ENCODE results near the gene C1QL1. TPM values are rescaled to one million over a fixed set of nuclear protein-coding genes. Genes with fewer than 3 reads are reported as not detected.

C1QL1 gene
- 0.45 and 0.52 TPM in 2 replicates for total RNA-seq

DNA sequence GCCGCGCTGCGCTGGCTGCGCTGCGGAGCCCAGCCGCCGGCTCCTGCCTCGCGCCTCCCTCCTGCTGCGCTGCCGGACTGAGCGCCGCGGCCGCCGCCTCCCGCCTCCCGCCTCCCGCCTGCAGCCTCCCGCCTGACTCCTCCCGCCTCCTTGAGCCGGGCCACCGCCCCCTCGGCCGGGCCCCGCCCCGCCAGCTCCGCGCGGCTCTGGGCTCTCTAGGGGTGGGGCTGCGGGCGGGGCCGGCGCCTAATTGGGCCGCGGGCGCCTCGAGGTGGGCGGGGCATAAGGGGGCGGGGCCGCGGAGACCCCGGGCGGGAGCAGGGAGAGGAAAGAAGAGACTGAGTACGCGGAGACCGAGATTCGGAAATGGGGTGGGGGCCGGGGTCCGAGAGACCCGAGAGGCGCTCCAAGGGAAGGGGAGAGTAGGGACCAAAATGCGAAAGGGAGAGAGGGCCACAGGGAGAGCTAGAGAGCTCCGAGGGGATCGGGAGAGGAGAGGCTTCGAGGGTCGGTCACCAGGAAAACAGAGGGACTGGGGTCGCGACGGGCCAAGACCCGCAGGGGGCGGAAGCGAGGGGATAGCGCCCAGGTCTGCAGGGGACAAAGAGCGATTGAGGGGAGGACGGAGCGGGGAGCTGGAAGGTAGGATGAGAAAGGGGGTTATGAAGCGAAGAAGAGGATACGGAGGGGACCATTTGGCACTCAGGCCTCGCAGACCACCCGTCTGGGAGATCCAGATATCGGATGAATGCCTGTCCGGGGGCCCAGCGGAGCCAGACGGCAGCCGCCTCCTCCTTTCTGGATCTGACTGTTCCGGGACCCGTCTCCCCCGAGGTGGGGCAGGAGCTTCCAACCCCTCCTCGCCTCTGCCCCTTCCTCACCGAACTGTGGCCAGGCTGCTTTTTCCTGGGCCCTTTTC, at the start of gene C1QL1:
Gene C1QL1 (minus strand): TSS at position 79 of the 919 bp plus-strand sequence. CDS start 255 bp downstream, outside the sequence.
- intact Hi-C loops (cut with micrococcal nuclease) = loop anchor here (1.0 to 5.0 kb wide), 6 partner anchors 21 to 193 kb away; partner anchors contain the start of genes DCAKD, EFTUD2, KIF18B and PLCD3

DNA sequence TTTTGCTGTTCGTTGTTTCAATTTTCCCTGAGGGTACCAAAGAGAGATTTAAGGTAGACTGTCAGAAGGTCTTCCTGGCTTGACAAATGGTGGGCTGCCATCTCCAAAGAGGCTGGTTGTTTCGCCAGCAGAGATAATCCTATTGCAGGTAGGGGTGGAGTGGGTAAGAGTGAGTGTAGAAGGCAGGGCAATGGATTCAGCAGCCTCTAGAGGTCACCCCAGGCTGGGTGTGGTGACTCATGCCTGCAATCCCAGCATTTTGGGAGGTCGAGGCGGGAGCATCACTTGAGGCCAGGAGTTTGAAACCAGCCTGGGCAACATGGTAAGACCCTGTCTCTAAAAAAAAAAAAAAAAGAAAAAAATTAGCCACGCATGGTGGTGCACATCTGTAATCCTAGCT, 48.7 kb upstream of the C1QL1 start:
- intact Hi-C loops (cut with micrococcal nuclease) = no loop called here

DNA sequence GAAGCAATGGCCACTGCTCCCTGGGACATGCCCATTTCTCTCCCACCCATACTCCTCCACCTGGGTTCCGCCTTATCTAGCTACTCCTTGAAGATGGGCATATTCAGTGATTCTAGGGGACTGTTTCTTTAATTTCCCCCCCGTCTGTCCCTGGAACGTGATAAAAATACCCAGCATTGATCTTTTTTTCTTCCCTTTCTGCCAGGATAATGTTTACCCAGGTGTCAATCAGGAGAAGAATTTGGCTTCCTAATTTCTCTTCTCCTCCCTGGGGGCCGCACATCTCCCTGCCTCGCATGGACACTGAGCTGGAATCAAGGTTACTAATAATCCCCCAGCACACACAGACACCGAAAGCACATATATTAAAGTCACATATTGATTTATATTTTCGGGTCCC, 48.1 kb upstream of the C1QL1 start:
- intact Hi-C loops (cut with micrococcal nuclease) = no loop called here

DNA sequence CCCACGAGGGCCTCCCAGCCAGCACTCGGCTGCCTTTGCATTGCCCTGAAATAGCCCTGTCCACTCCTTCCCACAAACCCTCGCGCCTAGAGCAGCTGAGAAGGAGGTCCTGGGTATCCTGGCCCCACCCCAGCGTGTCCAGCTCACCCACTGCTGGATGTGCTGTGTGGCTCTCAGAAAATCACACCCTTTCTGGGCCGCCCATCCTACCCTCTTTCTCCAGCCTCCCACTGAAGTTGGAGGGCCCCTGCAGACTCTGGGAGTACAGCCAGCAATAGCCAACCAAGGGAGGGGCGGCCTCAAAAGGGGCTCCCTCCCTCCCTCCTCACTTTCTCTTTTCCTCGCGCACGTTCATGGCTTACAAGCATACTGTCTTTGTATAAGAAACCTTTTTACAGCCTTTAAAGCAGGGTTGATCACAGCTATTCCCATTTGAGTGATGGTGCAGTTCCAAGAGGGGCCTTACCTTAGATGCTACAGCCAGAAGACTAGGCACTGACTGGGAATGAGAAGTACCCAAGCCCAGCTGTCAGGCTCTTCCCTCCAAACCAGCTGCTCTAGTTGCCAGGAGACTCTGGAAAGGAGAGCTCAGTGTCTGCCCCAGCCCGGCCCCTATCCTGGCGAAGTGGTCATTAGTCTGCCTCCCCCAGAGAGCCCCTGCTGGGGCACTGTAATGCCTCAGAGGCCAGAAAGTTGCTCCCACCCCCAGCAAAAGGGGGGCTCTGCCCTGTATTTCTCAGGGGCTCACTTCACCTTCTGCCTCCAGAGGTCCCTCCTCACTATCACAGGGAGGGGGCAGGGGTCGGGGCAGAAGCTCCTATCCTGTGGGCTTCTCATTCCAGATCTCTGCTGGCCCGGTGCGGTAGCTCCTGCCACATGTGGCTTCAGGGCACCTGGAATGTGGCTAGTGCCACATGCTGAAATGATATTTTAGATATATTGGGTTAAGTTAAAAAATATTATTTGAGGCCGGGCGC, 45.2 kb upstream of the C1QL1 start:
- intact Hi-C loops (cut with micrococcal nuclease) = no loop called here

DNA sequence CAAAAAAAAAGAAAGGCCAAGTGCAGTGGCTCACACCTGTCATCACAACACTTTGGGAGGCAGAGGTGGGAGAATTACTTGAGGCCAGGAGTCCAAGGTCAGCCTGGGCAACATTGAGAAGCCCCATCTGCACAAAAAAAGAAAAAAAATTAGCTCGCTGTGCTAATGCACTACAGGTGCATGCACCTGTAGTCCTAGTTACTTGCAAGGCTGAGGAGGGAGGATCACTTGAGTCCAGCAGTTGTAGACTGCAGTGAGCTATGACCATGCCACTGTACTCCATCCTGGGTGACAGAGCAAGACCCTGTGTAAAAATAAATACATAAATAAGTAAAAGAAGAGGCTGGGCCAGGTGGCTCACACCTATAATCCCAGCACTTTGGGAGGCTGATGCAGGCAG, 43.7 kb upstream of the C1QL1 start:
- intact Hi-C loops (cut with micrococcal nuclease) = no loop called here

DNA sequence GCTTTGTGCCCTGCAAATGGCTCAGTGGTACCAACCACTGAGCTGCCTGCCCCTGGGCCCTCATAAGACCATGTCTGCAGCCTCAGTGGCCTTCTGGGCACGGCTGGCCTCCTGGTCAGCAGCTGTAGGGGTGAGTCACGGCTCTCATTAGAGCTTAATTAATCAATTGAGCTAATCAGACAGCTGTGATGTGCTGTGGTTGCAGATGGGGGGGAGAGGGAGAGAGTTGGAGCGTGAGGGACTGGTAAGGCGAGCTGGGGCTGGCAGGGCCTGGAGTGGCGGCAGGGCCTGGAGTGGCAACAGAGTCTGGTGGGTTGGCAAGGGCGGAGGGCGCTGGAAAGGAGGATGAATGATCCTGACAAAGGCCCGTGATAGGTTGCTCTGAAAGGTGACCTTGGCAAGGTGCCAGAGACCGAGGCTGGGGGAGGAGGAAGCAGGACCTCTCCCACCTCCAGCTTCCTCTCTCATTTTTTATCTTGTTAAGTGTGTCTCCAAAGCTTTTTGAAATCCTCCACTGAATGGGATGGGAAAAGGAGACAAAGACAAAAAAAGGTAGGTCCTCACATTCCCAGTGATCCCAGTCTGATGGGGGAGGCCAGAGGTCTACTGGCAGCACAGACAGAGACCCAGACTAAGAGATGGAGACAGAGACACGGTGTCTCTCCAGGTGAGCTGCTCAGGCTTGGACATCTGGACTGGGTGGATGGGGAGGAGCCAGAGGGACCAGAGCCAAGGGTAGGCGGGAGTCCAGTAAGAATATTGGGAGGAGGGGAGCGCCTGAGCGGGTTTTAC, 41.8 kb upstream of the C1QL1 start:
- intact Hi-C loops (cut with micrococcal nuclease) = no loop called here

DNA sequence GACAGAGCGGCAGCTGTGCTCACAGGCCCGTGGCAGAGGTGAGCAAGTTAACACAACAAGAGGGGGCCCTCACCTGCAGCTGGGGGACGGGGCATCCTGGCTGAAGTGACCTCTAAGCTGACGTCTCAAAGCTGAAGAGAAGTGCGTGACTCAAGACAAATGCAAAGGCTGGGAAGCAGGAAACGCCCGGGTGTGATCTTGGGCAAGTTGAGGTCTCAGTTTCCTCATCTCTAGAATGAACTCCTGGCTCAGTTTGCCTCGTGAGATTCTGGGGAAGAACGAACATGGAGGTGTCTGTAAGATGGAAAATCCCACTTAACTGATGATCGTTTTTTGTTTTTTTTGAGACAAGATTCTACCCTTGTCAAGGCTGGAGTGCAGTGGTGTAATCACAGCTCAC, 40.1 kb upstream of the C1QL1 start:
- intact Hi-C loops (cut with micrococcal nuclease) = no loop called here

DNA sequence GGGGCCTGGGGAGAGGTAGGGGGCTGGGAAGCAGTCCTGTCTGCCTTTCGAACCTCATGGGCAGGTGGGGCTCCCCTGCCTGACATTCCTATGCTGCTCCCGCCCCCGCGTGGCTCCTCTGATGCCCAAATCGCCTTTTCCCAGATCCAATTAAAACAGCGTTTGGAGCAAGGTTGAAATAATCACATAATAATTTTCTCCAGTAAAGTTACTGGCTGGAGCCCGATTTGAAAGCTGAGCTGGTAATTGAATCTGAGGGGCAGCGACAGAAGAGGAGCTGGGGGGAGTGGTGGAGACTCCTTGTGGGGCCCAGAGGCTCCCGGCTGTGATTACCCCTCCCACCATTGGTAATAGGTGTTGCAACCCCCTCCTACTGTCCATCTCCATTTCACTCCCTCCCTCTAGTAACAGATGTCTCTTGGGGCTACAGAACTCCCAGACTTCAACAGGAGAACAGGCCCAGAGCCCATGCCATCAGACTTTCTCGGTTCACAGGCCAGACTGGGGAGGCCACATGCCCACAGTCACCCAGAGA, 38.9 kb upstream of the C1QL1 start:
- intact Hi-C loops (cut with micrococcal nuclease) = no loop called here

DNA sequence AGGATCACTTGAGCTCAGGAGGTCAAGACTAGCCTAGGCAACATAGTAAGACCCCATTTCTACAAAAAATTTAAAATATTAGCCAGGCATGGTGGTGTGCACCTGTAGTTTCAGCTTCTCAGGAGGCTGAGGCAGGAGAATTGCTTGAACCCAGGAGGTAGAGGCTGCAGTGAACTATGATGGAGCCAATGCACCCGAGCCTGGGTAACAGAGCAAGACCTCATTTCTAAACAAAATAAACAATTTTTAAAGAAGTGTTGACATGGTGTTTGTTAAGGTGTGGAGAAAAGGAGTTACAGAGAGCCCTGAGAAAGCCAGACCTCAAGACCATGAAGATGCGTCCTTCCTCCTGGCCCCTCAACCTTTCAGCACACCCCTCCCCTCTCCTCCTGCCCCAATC, 37.6 kb upstream of the C1QL1 start:
- intact Hi-C loops (cut with micrococcal nuclease) = no loop called here

DNA sequence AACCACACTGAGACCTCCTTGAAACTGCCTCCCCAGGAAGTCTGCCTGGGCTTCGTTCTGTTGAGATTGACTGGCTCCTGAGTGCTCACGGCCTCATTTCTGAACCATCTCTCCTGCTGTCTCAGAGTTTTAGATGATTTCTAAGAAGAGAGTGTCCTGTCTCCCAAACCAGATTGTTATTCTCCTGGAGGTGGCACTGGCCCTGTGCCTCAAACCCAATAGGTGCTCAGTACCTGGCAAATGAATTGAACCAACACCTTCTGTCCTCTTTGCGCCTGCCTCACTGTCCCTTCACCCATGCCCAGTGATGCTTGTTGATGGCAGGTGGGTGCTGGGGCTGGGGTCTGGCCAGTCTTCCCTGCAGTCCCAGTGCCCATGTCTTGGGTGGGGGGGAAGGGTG, 36.3 kb upstream of the C1QL1 start:
- intact Hi-C loops (cut with micrococcal nuclease) = no loop called here

DNA sequence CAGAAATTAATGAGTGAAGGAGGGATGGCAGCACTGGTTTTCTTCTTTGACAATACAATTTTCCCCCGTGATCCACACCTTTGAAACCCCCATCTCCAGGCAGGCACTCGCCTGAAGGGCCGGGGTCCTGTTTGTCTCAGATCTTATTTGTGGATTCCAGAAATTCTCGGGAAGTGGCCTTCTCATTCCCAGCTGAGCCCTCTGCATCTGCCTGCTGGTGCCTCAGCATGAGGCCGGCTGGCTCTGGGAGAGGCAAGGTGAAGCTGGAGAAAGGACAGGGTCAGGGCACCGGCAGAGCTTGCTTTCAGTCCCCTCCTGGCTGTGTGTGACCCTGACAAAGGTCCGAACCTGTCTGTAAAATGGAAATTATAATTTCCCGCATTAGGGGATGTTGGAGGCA, 35.8 kb upstream of the C1QL1 start:
- intact Hi-C loops (cut with micrococcal nuclease) = no loop called here

DNA sequence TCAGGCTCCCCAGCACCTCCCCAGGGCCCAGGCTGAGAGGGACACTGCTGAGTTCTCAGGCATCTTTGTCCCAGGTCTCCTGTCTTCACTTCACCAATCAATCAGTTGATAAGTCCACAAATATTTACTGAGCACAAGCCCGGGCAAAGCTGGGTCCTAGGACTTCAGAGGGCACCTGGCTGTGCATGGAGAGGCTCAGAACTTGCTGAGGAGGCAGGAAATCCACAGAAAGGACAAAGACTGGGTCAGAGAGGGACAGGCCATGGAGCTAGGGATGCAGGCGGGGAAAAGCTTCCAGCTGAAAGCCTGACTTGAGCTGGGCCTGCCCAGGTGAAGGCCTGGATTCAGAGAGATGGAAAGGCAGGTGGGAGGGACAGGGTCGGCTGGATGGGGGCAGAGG, 33.2 kb upstream of the C1QL1 start:
- intact Hi-C loops (cut with micrococcal nuclease) = no loop called here

DNA sequence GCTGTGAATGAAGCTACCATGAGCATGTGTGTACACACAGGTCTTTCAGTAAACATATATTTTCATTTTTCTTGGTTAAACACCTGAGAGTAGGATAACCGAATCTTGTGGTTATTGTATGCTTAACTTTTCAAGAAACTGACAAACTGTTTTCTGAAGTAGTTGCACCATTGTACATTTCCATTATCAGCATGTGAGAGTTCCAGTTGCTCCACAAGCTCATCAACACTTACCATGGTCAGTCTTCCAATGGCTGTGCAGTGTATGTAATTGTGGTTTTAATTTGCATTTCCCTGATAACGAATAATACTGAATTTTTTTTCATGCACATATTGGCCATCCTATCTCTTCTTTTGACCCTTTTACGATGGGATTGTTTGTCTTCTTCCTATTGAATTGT, 31.3 kb upstream of the C1QL1 start:
- intact Hi-C loops (cut with micrococcal nuclease) = no loop called here

DNA sequence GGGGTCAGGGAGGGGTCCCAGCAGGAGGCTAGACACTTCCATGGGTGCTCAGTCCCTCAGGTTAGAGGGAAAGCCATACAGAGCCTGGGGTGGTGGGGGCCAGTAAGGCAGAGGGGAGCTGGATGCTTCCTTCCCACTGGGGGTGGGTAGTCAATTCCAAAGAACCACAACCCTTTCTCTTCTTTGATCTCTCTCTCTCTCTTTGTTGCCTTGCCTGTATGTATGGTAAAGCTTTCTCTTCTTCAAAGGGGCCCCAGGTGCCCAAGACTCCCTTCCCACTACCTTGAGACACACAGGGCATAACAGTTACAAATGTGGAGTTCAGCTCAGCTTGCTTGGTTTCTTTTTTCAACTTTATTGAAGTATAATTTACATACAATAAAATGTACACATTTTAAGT, 30.5 kb upstream of the C1QL1 start:
- intact Hi-C loops (cut with micrococcal nuclease) = no loop called here

DNA sequence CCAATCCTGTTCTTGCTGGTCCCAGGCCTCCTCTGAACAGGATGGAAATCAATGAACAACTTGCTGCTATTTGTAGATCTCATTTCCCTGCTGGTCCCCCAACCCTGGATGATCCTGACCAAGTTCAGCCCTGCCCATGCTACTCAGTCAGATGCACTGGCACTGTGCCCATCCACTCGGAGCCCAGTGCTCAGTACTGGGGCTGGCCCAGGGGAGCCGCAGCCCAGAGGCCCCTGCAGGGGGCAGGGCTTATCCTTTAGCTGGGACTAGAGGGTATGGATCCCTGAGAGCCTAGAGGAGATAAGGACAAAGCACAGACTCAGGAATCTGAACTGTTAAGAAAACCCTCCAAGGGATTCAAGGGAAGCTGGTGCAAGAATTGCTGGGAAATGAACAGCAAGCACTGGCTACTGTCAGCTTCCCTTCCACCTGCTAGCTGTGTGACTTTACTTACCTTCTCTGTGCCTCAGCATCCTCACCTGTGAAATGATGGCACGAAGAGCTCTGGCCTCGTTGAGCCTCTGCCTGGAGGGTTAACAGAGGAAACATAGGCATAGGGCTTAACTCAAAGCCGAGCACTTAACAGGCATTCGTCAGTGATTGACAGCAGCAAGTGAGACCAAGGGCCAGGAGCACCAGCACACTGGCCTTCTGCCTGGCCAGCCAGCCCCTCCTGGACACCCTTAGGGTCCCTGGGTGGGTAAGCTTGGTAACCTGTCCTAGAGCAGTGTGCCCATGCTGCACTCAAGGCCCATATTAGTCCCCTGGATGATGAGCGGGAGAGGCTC, 29.8 kb upstream of the C1QL1 start:
- intact Hi-C loops (cut with micrococcal nuclease) = no loop called here

DNA sequence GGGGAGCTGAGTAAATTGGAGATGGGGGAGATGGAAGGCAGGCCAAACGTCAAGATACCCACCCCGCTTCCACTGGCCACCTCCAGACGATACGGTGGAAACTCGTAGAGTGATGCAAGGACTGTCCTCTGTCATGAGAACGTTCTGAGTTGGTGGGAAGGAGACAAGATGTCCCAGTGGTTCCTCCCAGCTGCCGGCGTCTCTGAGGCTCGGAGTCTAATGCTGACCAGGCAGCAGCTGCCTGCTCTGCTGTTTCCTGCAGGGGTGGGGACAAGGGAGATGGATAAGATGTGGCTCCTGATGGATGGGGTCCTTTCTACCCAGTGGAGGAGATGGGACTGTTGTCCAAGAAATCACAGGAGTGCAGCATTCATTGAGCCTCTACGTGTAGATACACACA, 28.2 kb upstream of the C1QL1 start:
- intact Hi-C loops (cut with micrococcal nuclease) = no loop called here

DNA sequence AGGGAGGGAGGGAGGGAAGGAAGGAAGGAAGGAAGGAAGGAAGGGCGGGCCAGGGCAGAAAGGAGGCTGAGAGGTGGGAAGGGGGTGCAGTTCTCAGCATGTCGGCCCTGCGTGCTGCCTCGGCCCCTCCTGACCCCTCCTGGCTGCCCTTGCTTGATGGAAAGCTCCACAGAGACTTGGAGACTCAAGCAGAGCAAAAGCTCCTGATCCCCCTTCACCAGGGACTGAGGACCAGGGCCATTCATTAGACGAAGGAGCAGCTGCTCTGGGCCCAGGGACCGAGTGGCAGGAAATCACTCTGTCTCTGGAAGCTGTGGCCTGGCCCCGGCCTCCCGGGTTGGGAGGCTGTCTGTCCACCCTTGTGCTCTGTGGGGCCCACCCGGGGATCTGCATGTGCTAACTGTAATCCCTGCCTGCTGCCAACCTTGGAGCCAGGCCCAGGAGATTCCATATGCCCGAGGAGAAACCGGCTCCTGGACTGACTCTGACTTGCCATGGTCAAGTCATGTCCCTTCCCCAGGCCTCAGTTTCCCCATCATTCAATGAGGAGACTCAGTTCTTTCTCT, 27.4 kb upstream of the C1QL1 start:
- intact Hi-C loops (cut with micrococcal nuclease) = no loop called here

DNA sequence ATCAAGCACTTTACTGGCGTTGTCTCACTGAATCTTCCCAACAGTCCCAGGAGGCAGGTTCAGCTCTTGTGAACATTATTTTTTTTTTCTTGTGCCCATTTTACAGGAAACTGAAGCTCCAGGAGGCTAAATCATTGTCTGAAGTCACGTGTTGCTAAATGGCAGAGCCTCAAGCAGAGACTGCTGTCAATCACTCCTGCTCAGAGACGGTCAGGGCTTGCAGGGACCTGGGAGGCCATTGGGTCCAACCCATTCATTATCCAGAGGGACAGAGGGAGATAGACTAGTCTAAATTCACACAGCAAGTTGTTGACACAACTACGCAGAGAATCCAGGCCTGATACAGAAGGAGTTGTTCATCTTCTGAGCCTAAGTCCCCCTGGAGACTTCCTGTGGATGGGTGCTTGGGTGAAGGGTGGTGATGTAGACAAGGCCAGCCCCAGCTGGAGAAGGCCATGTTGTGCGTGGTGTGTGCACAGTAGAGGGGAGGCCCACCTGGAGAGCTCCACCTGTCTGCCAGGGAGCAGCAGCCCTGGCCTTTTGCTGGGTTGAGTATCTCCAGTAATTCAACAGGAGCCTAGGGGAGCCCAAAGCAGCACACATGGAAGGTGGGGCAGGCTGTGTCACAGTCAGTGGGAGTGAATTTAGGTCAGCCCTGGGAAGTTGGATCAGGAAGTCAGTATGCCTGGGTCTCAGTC, 24.3 kb upstream of the C1QL1 start:
- intact Hi-C loops (cut with micrococcal nuclease) = no loop called here

DNA sequence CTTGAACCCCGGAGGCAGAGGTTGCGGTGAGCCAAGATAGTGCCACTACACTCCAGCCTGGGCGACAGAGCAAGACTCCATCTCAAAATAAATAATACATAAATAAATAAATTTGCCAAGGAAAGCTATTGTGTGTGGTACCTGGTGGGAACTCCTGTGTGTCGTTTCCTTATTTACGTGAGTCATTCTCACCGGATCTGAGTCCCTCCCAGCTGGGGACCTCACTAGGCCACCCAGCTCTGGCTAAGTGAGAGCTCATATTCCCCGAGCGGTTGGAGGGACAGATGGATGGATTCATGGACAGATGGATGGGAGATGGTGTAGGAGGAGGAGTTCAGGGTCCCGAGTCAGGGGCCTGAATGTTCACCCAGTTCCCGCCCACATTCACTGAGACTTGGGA, 22.9 kb upstream of the C1QL1 start:
- intact Hi-C loops (cut with micrococcal nuclease) = no loop called here

All from T-helper 2 cell treated with Interferon-gamma antibody and Interleukin-4, amounts not matched to agents 100 ng/mL and 5 ng/mL, for 36 hours (primary cell).